GM12864 (cell line): ENCODE results near the gene PHACTR1.

ENCODE experiments used
- DNase-seq: peaks from one replicate; pipeline ENCODE4 v3.0.0-alpha.2; 2011; ENCODE audit warnings: low read depth
- H3K4me3 ChIP-seq: 2 replicates; pipeline ENCODE4 v1.5.1; 2011; ENCODE audit warnings: mild to moderate bottlenecking, low read depth, low read length, control low read depth
- CTCF ChIP-seq: IDR thresholded peaks from 2 replicates; pipeline ENCODE4 v1.5.1; 2011; ENCODE audit warnings: low read depth, mild to moderate bottlenecking, moderate library complexity, low read length, control low read depth, inconsistent platforms; ENCODE audit errors: missing control alignments

PHACTR1 gene

GRCh38 chr6:13004601-13005000 lies 288.0 kb downstream of the PHACTR1 start:
- no peak overlapping the region for H3K4me3 ChIP-seq
- no peak for DNase-seq
- no peak for TF ChIP-seq CTCF

GRCh38 chr6:13005994-13006393 lies 289.4 kb downstream of the PHACTR1 start:
- TF ChIP-seq CTCF = no peak
- H3K4me3 ChIP-seq = no peak overlapping the region
- DNase-seq = no peak

GRCh38 chr6:13006578-13007300 lies 290.2 kb downstream of the PHACTR1 start:
- no peak for DNase-seq
- no peak overlapping the region for H3K4me3 ChIP-seq
- TF ChIP-seq CTCF = no peak

- no peak overlapping the region for H3K4me3 ChIP-seq
- no peak for DNase-seq
- TF ChIP-seq CTCF = no peak
Measured at GRCh38 chr6:13007744-13008143, 291.2 kb downstream of the PHACTR1 start.

DNA sequence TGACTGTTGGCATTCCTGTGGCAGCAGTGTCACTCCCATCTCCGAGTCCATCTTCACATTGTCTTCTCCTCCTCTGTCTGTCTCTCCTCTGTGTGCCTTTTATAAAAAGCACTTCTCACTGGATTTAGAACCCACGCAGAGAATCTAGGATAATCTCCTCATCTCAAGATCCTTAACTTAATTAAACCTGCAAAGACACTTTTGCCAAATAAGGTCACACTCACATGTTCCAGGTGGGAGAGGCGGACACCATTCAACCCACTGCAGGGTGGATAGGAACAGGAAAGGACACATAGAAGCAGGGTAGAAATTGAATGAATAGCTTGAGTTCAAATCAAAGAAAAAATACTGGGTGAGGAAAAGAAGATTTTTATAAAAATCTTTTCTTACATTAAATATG lies 292.5 kb downstream of the PHACTR1 start:
- no peak for TF ChIP-seq CTCF
- no peak overlapping the region for H3K4me3 ChIP-seq
- no peak for DNase-seq

- no peak for DNase-seq
- no peak for TF ChIP-seq CTCF
- H3K4me3 ChIP-seq = no peak overlapping the region
Measured at GRCh38 chr6:13009461-13009860, 292.9 kb downstream of the PHACTR1 start.

GRCh38 chr6:13011612-13012146 lies 295.1 kb downstream of the PHACTR1 start:
- H3K4me3 ChIP-seq = no peak overlapping the region
- TF ChIP-seq CTCF = no peak
- no peak for DNase-seq
